ENCODE results near the gene TCF25.

TCF25 gene

DNA sequence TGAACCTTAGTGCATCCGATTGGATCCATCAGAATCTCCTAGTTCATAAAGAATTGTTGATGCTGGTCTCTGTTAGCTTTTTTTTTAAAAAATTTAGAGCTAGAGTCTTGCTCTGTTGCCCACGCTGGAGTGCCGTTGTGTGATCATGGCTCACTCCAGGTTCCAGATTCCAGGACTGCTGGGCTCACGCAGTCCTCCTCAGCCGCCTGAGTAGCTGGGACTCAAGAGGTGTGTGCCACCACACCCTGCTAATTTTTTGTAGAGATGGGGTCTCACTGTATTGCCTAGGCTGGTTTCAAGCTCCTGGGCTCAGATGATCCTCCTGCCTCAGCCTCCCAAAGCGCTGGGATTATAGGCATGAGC is 8.0 kb downstream of the TCF25 start:
- no peak for DNase-seq

DNA sequence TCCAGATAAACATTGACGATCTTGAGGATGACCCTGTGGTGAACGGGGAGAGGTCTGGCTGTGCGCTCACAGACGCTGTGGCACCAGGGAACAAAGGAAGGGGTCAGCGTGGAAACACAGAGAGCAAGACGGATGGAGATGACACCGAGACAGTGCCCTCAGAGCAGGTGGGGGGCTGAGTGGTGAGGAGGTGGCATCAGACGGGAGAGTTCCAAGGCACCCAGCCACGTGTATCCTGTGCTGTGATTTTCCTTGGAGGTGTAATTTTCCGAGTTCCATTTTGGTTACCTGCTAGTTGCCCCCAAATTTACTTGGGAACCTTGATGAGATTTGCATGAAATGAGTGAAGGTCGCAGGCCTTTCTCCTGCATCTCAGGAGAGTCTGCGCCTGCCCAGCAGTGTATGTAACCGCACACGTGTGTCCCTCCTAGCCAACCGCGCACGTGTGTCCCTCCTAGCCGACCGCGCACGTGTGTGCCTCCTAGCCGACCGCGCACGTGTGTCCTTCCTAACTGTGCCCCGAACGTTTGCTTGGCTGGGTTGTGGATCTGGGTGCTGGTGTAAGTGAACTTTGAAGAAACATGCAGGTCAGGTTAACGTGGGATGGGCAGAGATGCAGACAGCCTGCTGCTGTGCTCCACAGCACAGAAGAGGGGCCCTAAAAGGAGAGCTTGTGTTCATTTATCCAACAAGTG is 10.1 kb downstream of the TCF25 start:
- DNase-seq: no peak

DNA sequence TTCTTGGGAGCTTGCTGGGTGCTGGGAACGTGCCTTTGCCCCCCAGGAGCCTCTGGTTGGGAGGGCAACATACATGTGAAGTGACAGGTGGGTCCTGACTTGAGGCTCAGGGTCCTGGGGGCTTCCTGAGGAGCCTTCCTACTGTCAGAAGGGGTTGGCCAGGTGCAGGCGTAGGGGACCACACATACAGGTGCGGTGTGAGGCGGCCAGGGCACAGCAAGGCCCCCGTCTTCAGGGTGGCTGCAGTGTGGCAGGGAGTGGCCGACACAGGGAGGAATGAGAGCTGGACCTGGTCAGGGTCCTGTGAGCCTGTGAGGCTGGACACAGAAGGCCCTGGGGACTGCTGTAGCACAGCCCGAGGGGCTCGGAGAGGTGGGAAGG is 10.6 kb downstream of the TCF25 start:
- no peak for DNase-seq

DNA sequence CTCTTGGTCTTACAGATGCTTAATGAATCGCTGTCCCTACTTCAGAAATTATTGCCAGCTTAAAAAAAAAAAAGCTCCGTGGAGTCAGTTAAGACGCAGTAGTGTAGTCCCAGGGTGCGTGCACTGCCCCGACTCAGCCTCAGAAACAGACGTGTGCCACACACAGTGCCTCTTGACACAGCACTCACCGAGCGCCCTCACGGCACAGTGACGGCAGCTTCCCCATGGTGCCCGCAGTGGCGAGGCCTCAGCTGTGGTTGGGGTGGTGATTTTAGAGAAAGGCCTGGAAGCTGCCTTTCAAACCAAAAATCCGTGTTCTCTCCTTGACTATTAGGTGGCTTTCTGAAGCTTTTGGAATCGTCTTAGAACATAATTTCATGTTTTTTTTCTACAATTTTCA is 13.9 kb downstream of the TCF25 start:
- no peak for DNase-seq

DNA sequence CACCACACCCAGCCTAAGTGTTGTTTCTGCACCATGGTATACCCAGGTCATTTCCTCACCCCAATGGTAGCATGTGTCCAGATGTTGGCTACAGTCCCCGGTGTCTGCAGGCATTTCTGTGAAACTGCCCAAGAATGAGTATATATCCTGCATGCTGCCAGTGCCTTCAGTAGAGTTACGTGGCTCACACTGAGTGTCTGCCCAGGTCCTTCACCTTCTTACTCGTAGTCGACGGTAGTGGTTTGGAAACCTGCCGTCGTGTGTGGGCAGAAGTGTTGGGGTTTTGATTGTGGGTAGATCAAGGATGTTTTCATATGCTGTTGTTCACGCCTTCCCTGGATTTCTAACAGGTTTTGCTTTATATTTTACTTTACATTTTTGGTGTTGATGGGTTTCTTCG is 16.8 kb downstream of the TCF25 start:
- no peak for DNase-seq

DNA sequence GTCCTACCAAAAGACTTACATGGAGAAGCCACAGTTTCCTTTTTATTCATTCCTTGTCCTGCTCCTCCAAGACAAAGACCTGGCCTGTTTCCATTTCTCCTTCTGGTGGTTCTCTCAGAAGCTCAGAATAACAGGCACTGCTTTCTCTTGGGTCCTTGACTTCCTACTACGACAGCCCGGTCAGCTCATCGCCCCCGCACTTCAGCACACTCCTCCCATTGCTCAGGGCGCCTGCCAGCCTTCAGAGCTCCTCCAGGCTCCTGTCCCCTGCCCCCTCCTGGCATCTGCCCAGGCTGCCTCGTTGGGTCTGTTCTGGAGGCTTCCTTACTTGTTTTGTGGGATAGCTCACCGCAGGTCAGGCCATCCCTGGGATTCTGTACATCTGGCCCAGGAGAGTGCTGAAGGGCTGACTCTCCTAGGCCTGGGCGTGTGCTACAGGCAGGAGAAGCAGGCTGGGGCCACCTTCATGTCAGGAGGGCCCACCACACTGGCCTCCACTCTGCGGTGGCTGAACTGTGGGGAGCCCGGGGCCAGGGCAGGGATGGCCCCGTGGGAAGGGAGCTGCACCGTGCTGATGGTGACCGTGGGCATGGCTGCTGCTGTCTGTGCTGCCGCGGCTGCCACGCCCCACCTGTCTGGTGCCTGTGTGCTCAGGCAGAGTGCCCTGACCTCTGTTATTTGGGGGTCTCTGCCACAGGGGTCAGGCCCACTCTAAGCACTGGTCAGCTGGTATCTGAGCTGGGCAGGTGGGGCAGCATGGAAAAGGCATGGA is 17.7 kb downstream of the TCF25 start:
- no peak for DNase-seq

DNA sequence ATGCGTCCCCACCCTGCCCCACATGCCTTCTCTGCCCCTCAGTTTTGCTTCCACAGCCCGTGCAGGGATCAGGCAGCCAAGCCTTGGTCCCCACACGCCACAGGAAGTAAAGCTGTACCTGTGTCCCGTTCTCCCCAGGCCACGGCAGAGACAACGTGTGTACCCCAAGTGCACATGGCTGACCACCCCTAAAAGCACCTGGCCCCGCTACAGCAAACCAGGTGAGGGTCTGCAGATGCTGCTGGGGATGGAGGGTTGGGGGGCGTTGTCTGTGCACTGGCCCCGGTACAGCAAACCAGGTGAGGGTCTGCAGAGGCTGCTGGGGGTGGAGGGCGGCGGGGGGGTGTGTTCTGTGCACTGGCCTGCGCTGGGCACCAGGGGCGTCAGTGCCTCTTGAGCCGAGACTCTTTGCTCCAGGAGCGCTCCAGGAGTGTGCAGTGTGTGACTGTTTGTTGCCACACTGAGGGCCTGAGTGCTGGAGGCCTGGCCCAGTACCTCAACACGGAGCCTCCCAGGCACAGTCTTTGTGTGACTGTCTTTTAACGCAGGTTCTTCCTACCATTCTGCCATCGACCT is 18.8 kb downstream of the TCF25 start:
- DNase-seq: no peak

DNA sequence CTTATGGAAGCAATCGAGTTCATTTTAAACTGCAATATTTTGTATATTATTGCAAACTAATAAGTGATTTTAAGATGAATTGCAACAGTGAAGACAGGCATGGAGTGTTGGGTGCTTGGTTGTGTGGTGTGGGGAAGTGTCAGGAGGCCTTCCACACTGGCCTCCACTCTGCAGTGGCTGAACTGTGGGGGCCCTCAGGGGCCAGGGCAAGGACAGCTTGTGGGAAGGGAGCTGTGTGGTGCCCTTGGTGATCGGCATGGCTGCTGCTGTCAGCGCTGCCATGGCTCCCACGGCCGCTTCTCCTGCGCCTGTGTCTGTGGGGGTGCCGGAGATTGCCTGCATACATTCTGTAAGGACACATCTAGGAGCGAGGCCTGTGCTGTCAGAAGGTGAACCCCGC is 19.2 kb downstream of the TCF25 start:
- no peak for DNase-seq

DNA sequence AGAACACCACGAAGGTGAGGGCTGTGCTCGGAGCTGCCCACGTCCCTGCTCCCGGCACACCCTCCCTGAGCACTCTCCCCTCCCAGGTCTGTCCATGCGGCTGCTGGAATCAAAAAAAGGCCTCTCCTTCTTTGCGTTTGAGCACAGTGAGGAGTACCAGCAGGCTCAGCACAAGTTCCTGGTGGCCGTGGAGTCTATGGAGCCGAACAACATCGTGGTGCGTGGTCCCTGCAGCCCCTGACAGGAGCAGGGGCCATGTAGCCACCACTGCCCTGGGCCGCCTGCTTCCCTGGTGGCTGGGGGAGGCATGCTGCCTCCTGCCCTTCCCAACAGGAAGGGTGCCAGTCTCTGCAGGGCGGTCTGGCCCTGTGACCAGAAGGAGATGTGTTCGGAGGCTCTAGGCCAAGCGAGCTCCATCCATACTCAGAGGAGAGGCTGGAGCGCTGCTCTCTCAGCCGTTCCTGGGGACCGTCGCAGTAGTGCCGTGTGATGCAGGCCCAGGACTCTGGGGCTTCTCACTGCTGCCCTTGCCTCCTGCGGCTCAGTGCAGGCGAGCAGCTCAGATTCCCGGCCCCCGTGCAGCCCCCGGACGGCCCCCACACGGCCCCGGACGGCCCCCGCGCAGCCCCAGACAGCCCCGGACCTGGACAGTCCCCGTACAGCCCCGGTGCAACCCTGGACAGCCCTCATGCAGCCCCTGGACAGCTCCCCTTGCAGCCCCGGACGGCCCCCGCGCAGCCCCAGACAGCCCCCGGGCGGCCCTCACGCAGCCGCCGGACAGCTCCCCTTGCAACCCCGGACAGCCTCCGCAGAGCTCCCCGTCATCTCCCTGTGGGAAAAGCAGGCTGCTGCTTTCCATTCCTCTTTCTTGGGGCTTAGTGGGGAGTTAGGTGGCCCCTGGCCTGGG is 20.5 kb downstream of the TCF25 start:
- no peak for DNase-seq

DNA sequence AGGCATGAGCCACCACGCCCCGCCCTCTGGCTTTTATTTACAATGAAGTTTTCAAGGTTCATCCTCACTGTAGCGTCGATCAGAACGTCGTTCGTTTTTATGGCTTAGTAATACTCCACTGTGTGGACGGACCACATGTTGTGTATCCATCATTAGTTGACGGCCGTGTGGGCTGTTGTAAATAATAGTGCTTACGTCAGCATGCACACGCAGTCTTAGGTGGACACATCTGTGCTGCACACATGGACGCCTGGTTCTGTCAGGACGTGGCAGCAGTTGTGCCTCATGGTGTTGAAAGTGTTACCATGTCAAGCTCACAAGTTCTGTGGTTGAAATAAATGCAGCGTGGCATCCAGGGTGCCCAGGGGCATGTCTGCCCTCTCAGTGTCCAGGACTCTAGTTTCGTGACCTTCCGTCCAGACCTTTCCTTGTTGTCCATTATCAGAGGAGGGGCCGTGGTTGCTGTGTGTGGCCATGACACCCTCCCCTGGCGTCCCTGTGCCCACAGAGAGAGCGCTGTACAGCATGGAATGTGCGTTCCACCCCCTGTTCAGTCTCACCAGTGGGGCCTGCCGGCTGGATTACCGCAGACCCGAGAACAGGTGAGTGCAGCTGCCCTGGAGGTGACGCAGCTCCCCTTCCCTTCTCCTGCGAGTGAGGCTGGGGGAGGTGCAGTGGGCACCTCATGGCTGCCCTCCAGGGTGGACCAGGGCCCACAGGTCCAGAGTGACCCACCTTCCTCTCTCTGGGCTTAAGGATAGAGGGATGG is 22.3 kb downstream of the TCF25 start:
- no peak for DNase-seq

DNA sequence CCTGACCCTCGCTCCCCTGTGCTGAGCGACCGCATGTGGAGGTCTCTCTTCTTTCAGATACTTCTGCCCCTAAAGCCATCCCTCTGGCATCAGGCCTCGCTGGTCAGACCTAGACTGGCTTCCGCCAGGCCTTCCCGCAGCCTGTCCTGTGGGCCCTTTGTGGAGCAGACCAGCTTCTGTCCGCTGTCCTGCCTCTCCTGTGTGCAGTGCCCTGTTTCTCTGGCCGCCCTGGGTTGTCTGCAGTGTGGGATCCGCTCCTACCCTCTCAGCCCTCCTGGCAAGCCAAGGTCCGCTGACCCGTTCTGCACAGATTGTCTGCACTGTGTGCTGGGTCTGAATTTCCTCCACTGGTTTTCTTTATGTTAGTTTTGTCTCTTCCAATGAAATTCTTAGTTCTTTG is 23.8 kb downstream of the TCF25 start:
- no peak for DNase-seq

DNA sequence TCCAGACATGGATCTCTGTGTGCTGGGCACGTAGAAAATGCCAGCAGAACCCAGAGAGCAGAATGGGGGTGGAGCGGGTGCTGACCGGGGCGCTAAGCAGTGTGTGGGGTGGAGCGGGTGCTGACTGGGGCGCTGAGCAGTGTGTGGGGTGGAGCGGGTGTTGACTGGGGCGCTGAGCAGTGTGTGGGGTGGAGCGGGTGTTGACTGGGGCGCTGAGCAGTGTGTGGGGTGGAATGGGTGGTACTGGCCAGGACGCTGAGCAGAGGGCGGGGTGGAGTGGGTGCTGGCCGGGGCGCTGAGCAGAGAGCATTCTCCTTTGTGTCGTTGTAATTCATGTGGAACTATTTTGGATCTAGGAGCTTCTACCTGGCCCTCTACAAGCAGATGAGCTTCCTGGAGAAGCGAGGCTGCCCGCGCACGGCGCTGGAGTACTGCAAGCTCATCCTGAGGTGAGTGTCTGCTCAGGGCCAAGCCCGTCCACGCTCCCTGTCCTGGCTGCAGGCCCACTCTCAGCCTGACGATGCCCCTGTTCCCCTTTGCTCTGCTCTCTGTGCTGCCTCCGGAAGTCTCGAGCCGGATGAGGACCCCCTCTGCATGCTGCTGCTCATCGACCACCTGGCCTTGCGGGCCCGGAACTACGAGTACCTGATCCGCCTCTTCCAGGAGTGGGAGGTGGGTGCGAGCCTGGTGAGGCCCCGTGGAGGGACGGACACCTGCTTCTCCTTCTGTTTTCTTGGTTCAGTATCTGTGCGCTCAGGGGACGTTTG is 25.0 kb downstream of the TCF25 start:
- no peak for DNase-seq

DNA sequence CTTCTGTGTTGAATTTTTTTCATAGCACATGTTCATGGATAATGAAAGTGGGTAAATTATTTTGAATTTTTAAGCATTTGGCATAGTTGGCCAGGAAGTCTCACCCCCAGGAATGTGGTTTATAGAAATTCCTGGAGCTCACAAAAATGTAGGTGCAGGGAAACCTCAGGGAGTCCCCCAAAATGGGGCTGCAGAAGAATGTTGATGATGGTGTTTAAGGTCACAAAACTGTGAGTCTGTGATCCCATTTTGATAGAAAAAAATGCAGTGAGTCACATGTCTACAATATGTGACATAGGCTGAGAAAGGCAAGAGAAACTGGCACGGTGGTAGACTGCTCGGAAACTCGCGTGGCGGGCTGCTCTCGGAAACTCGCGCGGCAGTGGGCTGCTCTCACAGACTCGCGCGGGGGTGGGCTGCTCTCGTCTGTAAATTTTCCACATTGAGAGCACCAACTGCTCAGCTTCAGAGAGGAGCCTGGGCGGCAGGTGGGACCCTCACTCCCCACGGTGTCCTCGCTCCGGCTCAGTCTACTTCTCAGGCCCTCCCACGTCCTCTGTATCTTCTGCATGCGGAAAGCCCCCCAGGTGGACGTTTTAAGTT is 26.6 kb downstream of the TCF25 start:
- no peak for DNase-seq

DNA sequence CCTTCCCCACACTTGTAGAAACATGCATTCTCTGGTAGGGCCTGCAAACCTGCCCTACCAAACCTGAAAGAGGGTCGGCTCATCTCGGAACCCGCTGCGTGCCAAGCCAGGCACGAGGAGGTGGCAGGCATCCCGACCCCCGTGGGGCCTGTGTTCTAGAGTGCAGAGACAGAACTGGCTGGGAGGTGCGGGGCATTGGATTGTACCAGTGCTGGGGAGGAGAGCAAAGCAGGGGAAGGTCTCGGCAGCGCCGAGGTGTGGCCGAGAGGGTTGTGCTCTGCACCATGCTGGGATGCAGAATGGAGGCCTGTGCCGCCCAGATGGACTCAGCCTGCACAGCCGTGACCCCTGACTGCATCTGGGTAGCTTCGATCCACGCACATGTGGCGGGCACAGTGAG is 27.5 kb downstream of the TCF25 start:
- no peak for DNase-seq

DNA sequence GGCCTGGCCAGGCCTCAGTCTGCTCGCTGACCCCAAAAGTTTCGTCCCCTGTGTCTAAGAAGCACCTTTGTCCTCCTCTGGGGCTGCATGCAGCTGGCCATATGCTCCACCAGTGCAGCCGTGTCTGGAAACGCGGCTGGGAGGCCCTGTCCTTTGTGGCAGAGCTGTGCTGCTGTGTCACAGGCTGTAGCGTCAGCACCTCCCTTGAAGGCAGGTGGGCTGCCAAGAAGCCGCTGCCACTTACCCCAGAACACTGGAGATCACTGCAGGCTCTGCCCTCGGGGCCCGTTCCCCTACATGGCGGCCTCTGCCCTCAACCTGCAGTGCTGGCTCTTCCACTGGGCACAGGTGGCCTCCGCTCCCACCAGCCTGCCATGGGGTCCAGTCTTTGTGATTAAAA is 29.6 kb downstream of the TCF25 start:
- no peak for DNase-seq

DNA sequence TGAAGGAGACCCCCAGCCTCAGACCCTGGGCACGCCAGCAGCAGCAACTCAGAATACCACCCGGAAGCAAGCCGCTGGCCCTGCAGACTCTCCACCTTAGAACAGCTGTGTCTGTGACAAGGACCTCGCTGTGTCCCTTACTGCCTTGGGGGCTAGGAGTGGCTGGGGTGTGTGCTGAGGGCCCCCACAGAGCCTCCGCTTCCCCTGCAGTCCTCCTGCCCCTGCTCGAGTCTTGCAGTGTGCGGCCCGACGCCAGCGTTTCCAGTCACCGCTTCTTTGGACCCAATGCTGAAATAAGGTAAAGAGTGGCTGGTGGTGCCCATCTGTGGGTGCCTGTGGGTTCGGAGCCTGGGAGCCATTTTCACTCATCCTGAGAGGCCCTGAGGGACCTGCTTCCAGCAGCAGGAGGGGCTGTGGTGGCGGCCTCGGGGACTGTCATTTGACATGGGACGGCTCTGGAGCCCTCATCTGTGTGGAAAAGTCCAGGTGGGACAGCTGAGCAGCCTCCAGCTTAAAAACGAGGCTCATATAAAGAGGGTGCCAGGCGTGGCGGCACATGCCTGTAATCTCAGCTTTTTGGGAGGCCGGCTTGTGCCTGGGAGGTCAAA is 30.6 kb downstream of the TCF25 start:
- DNase-seq: no peak

DNA sequence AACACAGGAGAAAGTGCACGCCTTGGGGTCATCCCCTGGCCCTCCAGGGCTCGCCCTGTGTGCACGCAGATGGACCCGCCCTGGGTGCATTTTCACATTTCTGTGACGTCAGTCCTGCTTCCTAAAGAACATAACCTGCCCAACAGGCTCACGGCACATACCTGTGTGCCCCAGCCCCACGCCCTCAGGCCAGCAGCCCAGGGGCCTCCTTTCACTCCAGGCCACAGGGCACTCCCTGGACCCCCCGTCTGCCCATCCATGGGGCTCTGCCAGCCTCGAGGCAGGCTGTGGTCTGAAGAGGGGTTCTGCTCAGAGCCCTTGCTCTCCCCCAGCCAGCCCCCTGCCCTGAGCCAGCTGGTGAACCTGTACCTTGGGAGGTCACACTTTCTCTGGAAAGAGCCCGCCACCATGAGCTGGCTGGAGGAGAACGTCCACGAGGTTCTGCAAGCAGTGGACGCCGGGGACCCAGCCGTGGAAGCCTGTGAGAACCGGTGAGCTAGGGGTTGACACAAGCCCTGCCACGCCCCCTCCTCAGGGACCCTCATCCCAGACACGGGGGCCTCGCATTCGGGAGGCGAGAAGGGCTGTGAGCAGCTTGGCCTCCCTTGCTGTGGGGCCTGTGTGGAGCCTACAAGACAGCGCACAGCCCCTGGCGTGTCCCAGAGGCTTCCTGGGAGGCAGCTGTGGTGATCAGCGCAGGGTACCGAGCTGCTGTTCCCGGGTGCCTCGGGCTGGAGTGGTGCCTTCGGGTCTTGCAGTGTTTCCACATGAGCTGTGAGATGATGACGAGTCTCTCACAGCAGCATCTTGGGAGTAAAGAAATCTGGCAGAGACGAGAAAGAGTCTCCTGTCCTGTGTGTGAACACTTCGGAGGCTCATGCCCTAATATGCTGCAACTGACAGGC is 31.5 kb downstream of the TCF25 start:
- no peak for DNase-seq

DNA sequence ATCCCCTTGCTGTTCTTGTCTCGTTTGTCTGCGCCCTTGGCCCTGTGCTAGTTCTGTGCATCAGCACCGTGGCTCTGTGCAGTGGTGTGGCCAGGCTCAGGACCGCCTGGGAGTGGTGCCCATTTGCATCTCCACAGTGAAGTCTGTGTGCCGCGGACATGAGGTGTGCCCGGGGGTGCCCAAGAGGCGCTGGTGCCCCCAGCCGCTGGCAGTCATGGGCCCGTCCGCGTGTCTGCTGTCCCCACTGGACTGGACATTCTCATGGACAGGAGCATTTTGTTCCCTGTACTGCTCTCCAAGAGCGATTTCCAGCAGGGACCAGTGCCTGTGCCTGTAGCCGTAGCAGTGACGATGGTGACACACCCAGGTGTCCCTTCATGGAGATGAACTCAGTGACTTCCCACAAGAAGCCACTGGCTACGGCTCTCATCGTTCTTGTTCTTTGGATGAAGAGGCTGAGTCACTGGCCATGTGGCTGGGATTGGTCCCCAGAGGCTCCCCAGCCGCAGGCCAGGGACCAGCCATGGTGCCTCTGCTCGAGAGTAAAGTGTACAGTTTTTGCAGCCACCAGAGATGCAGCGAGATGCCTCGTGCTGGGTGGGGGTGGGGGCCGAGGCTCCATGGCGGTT is 32.2 kb downstream of the TCF25 start:
- DNase-seq: no peak
